PFSK-1 (cell line): ENCODE results near the gene CHRND.

Experiments
- FOXP2 ChIP-seq: optimal IDR thresholded peaks from 2 replicates; pipeline ENCODE3; 2011; ENCODE audit warnings: borderline replicate concordance, control low read depth, inconsistent platforms; ENCODE audit not compliant: insufficient read depth; ENCODE audit errors: extremely low read length, extremely low read depth
- POLR2AphosphoS5 ChIP-seq: IDR thresholded peaks from 2 replicates; pipeline ENCODE4 v1.6.1; 2012; ENCODE audit warnings: low read depth, mild to moderate bottlenecking, control low read depth, low read length, moderate library complexity
- REST ChIP-seq, 2 experiments: IDR thresholded peaks; 2 replicates each; pipeline versions ENCODE4 v1.6.1 to v1.8.0; 2011 to 2012; ENCODE audit warnings: low read depth in 2 of 2, low read length in 2 of 2, control low read depth in 1 of 2, inconsistent platforms in 1 of 2, mild to moderate bottlenecking in 1 of 2, moderate library complexity in 1 of 2; ENCODE audit not compliant: insufficient read depth in 1 of 2
- SIN3A ChIP-seq: IDR thresholded peaks from 2 replicates; pipeline ENCODE4 v1.6.1; 2012; ENCODE audit warnings: mild to moderate bottlenecking, low read length, moderate library complexity, borderline replicate concordance; ENCODE audit not compliant: insufficient read depth
- TAF1 ChIP-seq: IDR thresholded peaks from 2 replicates; pipeline ENCODE4 v1.6.1; 2012; ENCODE audit warnings: low read length, control low read depth, borderline replicate concordance; ENCODE audit not compliant: insufficient read depth

Gene CHRND

GRCh38 chr2:232506709-232507108 is 19.3 kb upstream of the CHRND start:
- TF ChIP-seq TAF1 = no peak
- no peak for TF ChIP-seq REST (IDR thresholded peaks at IDR 0.05; ENCODE audit: insufficient read depth in 1 of 2, low read depth in 2 of 2, low read length in 2 of 2)
- no peak for TF ChIP-seq FOXP2

- no peak for TF ChIP-seq FOXP2
- TF ChIP-seq TAF1 = no peak
- no peak for TF ChIP-seq SIN3A
- TF ChIP-seq POLR2AphosphoS5 = no peak
- no peak for TF ChIP-seq REST (IDR thresholded peaks at IDR 0.05; ENCODE audit: insufficient read depth in 1 of 2, low read depth in 2 of 2, low read length in 2 of 2)
These were observed 17.7 kb upstream of the CHRND start for GRCh38 chr2:232508251-232508650.

- TF ChIP-seq POLR2AphosphoS5 (no peak), SIN3A (no peak), FOXP2 (no peak), REST (IDR thresholded peaks at IDR 0.05; ENCODE audit: insufficient read depth in 1 of 2, low read depth in 2 of 2, low read length in 2 of 2) (no peak), TAF1 (no peak)
These were observed 14.5 kb upstream of the CHRND start for GRCh38 chr2:232511336-232511890.

- no peak for TF ChIP-seq SIN3A
- TF ChIP-seq POLR2AphosphoS5 = no peak
- TF ChIP-seq REST (IDR thresholded peaks at IDR 0.05; ENCODE audit: insufficient read depth in 1 of 2, low read depth in 2 of 2, low read length in 2 of 2) = no peak
- no peak for TF ChIP-seq TAF1
- no peak for TF ChIP-seq FOXP2
These were observed 13.4 kb upstream of the CHRND start for GRCh38 chr2:232512602-232513001.

GRCh38 chr2:232513353-232513752 is 12.6 kb upstream of the CHRND start:
- TF ChIP-seq SIN3A (no peak), REST (IDR thresholded peaks at IDR 0.05; ENCODE audit: insufficient read depth in 1 of 2, low read depth in 2 of 2, low read length in 2 of 2) (no peak), TAF1 (no peak), FOXP2 (no peak), POLR2AphosphoS5 (no peak)
